LNCaP clone FGC (cell line): Measurements from ENCODE around the gene SBF2.
A peak's percentile ranks its signal among the peaks of the same experiment; 100 is the strongest.

Experiments
- DNase-seq: peaks from one replicate; pipeline ENCODE4 v3.0.0-alpha.2; 2011; ENCODE audit warnings: low read depth
- H3K4me3 ChIP-seq: 2 replicates; pipeline ENCODE4 v1.5.1; 2011; ENCODE audit warnings: mild to moderate bottlenecking, low read depth, low read length, control low read depth
- TF ChIP-seq, protein P1 (sequence below): IDR thresholded peaks from 2 replicates; pipeline ENCODE4 v1.5.1; 2012; ENCODE audit warnings: mild to moderate bottlenecking; ENCODE audit not compliant: control insufficient read depth, insufficient read depth; ENCODE audit errors: extremely low read depth

The SBF2 gene

DNA sequence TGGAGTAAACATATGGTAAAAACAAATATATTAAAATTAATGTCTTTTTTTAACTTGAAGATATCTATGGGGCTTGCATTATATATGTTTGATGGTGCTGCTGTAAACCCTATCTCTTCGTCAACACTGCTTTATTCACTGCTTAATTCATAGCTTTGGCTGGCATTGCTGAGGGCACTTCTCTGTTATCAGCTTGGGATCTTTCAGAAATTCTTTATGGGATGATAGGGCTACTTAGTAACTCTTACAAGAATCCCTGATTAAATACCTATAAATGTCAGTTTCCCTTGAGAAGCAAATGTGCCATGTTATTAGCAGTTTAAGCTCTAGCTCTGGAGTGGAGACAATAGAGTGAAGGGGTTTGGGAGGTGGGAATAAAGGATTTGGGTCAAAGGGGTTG, 517.8 kb downstream of the SBF2 start:
- H3K4me3 ChIP-seq, result no peak overlapping the region
- TF ChIP-seq, protein P1, sequence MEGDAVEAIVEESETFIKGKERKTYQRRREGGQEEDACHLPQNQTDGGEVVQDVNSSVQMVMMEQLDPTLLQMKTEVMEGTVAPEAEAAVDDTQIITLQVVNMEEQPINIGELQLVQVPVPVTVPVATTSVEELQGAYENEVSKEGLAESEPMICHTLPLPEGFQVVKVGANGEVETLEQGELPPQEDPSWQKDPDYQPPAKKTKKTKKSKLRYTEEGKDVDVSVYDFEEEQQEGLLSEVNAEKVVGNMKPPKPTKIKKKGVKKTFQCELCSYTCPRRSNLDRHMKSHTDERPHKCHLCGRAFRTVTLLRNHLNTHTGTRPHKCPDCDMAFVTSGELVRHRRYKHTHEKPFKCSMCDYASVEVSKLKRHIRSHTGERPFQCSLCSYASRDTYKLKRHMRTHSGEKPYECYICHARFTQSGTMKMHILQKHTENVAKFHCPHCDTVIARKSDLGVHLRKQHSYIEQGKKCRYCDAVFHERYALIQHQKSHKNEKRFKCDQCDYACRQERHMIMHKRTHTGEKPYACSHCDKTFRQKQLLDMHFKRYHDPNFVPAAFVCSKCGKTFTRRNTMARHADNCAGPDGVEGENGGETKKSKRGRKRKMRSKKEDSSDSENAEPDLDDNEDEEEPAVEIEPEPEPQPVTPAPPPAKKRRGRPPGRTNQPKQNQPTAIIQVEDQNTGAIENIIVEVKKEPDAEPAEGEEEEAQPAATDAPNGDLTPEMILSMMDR, result no peak
- peak; percentile 71 for DNase-seq

DNA sequence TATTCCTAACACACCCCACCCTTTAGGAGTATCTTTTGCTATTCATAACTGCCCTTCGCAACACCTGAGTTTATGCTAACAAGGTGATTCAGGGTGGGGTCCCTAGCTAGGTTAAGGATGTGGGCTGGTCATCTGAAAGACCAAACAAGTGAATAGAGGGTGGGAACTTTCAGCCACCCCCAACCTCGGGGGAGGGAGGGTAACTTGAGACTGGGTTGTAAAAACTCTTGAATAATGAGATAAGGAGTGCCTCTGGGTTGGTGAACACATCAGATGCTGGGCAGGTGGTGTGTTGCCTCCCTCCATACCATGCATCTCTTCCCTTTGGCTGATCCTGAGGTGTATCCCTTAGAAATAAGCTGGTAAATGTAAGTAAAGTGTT, 518.6 kb downstream of the SBF2 start:
- DNase-seq, result no peak
- TF ChIP-seq, protein P1, result no peak
- no peak overlapping the region for H3K4me3 ChIP-seq

DNA sequence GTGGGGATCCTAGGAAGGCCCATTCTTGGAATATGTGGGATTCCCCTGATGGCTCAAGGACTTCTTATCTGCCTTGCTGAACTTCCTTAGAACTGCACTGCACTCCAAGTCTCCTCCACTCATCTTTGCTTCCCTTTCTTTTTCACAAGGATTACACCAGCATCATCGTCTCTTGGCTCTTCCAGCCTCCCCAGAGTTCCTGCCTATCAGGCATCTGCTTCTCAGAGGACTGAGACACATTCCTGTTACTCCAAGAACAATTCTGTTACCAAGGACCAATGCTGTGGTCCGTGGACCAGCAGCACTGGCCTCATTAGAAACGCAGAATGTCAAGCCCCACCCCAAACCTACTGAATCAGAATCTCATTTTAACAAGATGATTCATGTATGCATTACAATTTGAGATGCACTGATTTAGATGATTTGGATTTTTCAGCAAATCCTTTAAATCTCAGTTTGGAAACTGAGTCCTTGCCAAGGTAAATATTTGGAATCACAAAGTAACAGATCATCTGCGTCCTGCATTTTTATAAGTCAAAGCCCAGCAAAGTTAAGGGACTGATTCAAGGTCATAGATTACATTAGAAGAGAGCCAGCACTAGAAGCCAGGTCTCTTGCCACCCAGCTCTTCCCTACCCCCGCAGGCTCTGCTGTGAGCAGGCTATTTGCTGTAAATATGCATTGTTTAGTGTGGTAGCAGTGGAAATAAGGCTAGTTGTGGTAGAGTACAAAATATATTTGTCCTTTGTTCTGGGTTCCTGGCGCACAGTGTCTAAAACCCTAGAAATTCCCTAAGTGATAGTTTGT, 519.2 kb downstream of the SBF2 start:
- peak; percentile 31 for DNase-seq
- no peak overlapping the region for H3K4me3 ChIP-seq
- TF ChIP-seq, protein P1, result no peak

DNA sequence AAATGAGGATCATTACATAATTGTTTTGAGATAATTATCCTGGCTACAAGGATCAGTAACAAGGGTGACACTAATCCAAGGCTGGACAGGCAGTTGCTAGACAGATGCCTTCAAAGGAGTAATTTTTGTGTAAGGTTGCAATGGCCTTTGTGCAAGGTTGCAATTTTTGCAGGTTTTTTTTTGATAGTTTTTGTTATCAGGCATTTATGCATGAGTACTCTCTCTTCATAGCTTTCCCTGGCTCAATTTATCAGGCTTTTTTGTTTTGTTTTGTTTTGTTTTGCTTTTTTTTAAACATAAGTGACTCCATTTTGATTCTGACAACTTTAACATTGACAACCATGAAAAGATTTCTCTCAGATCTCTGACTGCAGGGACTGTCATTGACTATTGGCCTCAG, 519.9 kb downstream of the SBF2 start:
- no peak for DNase-seq
- H3K4me3 ChIP-seq, result no peak overlapping the region
- TF ChIP-seq, protein P1, result no peak

DNA sequence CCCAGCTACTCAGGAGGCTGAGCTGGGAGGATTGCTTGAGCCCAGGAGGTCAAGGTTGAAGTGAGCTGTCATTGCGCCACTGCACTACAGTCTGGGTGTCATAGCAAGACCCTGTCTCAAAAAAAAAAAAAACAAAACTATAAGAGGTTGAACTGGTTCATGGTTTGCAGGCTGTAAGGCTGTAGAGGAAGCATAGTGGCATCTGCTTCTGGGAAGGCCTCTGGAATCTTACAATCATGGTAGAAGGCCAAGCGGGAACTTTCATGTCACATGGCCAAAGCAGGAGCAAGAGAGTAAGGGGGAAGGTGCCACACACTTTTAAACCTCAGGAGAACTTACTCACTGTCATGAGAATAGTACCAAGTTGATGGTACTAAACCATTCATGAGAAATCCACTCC, 520.5 kb downstream of the SBF2 start:
- TF ChIP-seq, protein P1, result no peak
- DNase-seq, result no peak
- H3K4me3 ChIP-seq, result no peak overlapping the region

DNA sequence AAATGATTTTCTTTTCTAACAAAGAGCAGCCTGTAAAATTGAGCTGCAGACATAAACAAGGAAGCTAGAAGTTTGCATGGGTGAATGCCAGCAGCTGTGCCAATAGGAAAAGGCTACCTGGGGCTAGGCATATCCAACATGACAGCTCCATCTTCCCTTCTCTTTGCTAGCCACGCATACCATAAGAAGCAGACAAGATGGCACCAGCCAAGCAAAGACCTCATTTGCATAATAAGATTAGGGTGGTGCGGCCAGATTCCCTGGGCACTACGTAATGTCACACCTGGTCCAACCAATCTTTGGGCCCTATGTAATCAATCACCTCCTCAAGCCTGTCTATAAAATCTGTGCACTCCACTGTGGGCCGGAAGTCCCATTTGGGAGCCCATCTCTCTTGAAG, 521.8 kb downstream of the SBF2 start:
- H3K4me3 ChIP-seq, result no peak overlapping the region
- no peak for DNase-seq
- TF ChIP-seq, protein P1, result no peak

DNA sequence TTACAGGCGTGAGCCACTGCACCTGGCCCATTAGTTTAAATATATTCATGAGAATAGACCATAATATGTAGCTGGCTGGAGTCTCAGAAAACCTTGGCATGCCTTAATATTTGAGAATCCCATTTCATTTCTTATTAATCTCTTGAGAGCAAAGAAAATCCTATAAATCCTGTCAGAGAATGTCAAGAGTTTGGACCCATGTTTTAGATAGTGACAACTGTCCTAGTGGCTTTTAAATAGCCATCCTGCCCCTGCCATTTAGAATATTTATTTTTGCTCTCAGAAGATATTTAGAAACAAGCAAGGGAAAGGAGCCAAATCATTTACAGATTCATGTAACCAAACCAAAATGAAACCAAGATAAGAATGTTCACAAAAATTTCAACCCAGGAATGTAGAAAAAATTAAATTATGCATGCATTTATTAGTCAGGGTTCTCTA, 522.9 kb downstream of the SBF2 start:
- H3K4me3 ChIP-seq, result no peak overlapping the region
- no peak for DNase-seq
- TF ChIP-seq, protein P1, result no peak
